MM.1S (cell line): ENCODE data around the gene SSNA1.

Source experiments
- CTCF ChIP-seq: fragments of 300-600 bp; sonication (generic); IDR thresholded peaks from 2 replicates; pipeline ENCODE4 v1.5.1; 2016; ENCODE audit warnings: antibody characterized with exemption, low read length, mixed read lengths
- EZH2 ChIP-seq: fragments of 300-600 bp; sonication (generic); optimal IDR thresholded peaks from 2 replicates; pipeline ENCODE3; 2017; ENCODE audit warnings: low read depth, mild to moderate bottlenecking, antibody characterized with exemption, low read length, mixed read lengths

GRCh38 chr9:137147793-137148160, 40.7 kb upstream of the SSNA1 start:
- no peak for TF ChIP-seq CTCF
- TF ChIP-seq EZH2: no peak
